ENCODE data around the gene ZSWIM4. TPM values are rescaled to one million over a fixed set of nuclear protein-coding genes. Genes with fewer than 3 reads are reported as not detected.
"Not testable (repeated sequence)": the region's sequence is repeated elsewhere in the genome, so short reads cannot be mapped to it uniquely, and the experiment has no call there.

Gene ZSWIM4
- 0.57 and 6.7 TPM in 2 replicates for total RNA-seq (ENCODE audit: low replicate concordance)

DNA sequence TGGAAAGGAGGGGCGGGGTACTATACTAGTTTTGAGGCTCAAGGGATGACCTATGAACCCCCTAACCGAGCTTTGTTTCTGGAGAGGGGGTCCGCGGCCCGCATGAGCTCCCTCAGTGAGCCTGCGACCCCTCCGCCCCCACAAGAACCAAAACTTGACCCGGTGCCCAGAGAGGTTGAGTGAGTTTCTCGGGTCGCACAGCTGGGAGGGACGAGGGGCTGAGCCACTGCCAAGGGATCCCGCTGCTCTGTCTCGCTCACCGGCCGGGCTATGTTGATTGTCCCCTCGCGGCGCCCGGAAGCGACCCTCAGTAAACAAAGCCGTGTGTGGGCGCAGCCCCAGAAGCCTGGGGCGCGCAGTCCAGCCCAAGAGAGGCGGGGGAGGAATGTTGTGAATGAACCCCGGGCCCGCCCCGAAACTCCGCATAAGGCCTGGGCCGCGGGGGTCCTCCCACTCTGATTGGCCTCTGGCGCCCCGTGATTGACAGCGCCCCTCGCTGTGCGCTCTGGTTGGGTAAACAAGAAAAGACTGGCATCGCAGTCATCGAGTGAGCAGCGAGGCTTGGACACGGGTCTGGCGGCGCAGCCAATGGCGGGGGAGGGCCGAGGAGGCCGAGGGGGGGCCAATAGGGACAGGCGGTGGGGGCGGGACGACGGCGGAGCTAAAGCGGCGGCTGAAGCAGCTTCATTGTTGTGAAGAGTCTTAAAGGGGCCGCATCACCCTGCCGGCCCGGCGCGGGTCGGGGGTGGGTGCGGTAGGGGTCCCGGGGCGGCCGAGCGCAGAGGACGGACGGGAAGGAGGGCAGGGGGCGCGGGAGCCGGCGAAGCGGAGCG is at the start of gene ZSWIM4:
ZSWIM4 (plus strand) TSS at position 687 of the 833 bp plus-strand sequence. CDS start 206 bp downstream, outside the sequence.
- TF ChIP-seq, protein P1, sequence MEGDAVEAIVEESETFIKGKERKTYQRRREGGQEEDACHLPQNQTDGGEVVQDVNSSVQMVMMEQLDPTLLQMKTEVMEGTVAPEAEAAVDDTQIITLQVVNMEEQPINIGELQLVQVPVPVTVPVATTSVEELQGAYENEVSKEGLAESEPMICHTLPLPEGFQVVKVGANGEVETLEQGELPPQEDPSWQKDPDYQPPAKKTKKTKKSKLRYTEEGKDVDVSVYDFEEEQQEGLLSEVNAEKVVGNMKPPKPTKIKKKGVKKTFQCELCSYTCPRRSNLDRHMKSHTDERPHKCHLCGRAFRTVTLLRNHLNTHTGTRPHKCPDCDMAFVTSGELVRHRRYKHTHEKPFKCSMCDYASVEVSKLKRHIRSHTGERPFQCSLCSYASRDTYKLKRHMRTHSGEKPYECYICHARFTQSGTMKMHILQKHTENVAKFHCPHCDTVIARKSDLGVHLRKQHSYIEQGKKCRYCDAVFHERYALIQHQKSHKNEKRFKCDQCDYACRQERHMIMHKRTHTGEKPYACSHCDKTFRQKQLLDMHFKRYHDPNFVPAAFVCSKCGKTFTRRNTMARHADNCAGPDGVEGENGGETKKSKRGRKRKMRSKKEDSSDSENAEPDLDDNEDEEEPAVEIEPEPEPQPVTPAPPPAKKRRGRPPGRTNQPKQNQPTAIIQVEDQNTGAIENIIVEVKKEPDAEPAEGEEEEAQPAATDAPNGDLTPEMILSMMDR (IDR thresholded peaks at IDR 0.05; ENCODE audit: insufficient read depth, low read length) = no peak
- DNase-seq (ENCODE audit: low read depth) = peak; percentile 99
- peak within 1 kb of the TSS; percentile 88 for H3K4me3 ChIP-seq (ENCODE audit: low read depth, low read length)

DNA sequence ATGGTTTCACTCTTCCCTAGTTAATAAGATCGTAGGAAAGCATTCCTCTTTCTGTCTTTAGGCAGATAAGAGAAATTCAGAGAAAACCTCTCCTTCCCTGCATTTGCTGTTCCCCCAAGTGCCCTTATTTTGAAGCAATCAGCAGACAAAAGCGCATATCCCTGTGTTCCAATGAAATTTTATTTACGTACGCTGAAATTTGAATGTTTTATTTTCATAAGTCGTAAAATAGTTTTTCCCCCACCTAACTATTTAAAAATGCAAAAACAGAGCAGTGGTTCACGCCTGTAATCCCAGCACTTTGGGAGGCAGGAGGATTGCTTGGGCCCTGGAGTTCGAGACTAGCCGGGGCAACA is 48.2 kb upstream of the ZSWIM4 start:
- TF ChIP-seq, protein P1 (IDR thresholded peaks at IDR 0.05; ENCODE audit: insufficient read depth, low read length) = no peak
- peak overlapping the region; percentile 53 for H3K4me3 ChIP-seq (ENCODE audit: low read depth, low read length)
- DNase-seq (ENCODE audit: low read depth) = no peak

DNA sequence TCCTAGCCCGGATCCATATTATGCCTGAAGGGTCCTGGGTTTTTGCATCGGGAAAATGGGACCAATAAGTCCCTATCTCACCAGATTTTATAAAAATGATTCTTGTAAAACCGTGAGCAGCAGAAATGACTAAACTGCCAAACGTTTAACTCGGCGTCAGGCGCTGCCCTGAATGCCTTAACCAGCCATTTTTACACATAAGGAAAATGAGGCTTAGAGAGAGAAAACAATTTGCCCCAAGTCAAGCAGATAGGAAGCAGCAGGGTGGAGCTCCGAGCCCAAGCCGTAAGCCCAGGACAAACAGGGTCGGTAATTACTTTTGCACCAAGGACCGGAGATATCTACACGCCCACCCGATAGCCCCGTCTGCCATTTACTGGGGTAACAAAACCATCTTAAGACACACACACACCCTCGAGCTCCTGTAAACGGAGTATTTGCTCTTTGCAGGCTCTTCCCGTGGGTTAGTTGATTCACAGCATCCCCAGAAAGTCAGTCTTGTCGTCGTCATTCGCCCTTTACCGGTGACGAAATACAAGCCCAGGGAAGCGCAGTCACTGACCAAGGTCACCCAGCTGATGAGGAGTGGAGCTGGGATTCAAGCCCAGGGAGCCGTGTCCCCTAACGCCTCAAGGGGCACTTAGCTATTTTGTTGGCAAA is 46.9 kb upstream of the ZSWIM4 start:
- peak; percentile 55 for DNase-seq (ENCODE audit: low read depth)
- TF ChIP-seq, protein P1 (IDR thresholded peaks at IDR 0.05; ENCODE audit: insufficient read depth, low read length) = no peak
- peak overlapping the region; percentile 84 for H3K4me3 ChIP-seq (ENCODE audit: low read depth, low read length)

DNA sequence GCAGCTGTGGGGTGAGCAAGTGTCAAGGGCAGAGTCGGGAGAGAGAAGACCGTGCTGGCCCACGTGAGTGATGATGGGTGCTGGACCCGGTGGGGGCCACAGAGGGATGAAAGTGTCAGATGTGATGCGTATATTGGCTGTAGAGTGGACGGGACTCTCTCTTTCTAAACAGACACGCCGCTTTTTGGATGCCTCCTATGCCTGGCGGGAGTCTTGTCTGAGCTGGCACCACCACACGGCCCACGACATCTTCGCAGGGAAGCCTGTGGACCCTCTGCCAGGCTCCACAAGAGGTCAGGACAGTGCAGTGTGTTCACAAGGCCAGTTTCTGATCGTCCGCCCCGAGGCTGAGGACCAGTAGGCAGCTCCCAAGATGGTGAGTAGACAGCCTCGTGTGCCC is 43.8 kb upstream of the ZSWIM4 start:
- H3K4me3 ChIP-seq (ENCODE audit: low read depth, low read length) = no peak overlapping the region
- TF ChIP-seq, protein P1 (IDR thresholded peaks at IDR 0.05; ENCODE audit: insufficient read depth, low read length) = no peak
- no peak for DNase-seq (ENCODE audit: low read depth)

DNA sequence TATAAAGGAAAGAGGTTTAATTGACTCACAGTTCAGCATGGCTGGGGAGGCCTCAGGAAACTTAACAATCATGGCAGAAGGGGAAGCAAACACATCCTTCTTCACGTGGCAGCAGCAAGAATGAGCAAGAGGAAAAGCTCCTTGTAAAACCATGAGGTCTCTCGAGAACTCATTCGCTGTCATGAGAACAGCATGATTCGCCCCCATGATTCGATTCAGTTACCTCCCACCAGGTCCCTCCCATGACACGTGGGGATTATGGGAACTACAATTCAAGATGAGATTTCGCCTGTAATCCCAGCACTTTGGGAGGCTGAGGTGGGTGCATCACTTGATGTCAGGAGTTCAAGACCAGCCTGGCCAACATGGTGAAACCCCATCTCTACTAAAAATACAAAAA is 41.6 kb upstream of the ZSWIM4 start:
- not testable (repeated sequence) for H3K4me3 ChIP-seq (ENCODE audit: low read depth, low read length); DNase-seq (ENCODE audit: low read depth)

DNA sequence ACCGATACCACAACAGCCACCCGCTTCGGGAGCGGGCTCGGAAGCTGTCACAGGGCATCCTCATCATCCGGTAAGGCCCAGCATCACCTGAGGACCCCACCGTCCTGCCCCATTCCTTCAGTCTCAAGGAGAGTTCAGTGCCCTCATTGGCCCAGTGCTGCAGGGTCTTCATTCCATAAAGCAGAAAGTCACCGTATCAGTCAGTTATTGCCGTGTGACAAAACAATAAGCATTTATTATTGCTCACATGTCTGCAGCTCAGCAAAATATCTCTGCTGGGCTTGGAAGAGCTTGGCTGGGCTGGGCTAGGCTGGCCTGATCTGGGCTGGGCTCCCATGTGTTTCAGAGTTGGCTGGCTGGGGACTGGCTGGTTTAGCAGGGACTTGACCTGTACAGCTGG is 39.0 kb upstream of the ZSWIM4 start:
- H3K4me3 ChIP-seq (ENCODE audit: low read depth, low read length) = no peak overlapping the region
- TF ChIP-seq, protein P1 (IDR thresholded peaks at IDR 0.05; ENCODE audit: insufficient read depth, low read length) = no peak
- no peak for DNase-seq (ENCODE audit: low read depth)

Measured in fibroblast of the aortic adventitia (primary cell).